ENCODE measurements around the gene SRP72.

- no peak for TF ChIP-seq POLR2A (IDR thresholded peaks at IDR 0.05)
- no peak for TF ChIP-seq POLR2AphosphoS5 (IDR thresholded peaks at IDR 0.05)
These were observed 44.7 kb downstream of the SRP72 start for GRCh38 chr4:56512166-56512565.
